Activated CD8-positive, alpha-beta memory T cell treated with anti-CD3 and anti-CD28 coated beads, Interleukin-2, amount 50 U/mL, for 4 hours (primary cell): ENCODE results near the gene CNNM1.

ENCODE experiments used
- DNase-seq: peaks from one replicate; pipeline ENCODE4 v3.0.0-alpha.2; 2020

The CNNM1 gene

DNA sequence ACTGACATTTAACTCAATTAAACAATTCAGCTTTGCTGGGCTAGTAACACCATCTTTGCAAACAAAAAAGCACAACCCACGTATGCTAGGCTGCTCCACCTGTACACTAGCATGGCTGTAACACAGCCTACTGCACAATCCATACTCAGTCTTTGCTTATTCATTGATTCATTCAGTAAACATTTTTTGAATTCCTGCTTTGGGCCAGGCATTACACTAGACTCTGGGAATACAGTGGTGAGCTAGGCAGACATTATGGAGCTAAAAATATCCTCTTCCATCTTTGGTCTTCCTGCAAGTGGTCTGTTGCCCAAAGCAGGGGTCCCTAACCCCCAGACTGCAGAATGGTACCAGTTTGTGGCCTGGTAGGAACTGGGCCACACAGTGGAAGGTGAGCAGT lies 9.9 kb downstream of the CNNM1 start:
- DNase-seq: no peak

DNA sequence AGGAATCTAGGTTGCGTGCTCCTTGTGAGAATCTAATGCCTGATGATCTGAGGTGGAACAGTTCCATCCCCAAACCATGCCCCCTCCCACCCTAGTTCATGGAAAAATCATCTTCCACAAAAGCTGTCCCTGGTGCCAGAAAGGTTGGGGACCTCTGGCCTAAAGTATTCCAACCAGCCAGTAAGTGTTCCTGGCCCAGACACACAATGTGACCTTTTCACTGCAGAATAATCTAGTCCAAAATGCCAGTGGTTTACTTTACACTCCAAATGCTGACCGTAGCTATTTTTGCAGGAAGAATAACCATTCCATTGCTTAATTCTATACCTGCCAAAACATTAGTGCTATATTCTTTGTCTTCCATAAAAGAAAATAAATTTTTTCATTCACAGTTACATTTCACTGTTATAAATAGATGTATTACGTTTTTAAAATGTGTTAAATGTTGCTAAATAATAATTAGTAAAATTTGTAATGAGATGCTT lies 10.4 kb downstream of the CNNM1 start:
- no peak for DNase-seq

DNA sequence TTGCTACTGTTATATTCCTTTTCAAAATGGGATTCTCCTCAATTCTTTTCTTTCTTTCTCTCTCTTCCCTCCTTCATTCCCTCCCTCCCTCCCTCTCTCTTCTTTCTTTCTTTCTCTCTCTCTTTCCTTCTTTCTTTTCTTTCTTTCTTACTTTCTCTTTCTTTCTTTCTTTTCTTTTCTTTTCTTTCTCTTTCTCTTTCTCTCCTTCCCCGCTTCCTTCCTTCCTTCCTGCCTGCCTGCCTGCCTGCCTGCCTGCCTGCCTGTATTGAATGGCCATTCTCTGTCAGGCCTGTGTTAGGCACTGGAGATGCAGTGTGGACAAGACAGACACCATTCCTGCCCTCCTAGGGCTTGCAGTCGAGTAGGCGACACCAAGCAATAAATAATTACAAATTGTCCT lies 11.5 kb downstream of the CNNM1 start:
- DNase-seq: no peak

DNA sequence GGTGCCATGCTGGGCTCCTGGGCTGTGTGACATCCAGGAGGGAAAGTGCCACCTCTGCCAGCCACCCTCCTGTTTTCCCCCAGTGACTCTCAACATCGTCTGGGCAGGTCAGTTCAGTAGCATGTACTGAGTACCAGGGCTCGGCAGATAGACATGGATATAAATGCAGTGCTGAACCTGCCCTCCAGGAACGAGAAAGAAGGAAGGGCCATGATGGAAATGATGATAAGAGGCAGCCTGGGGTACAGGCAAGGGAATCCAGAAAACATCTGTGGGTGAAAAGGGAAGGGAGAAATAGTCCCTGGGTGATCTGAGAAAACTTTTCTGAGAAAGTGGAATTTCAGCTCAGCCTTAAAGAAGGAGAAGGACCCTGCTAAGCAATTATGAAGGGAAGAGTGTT lies 12.1 kb downstream of the CNNM1 start:
- DNase-seq: no peak

DNA sequence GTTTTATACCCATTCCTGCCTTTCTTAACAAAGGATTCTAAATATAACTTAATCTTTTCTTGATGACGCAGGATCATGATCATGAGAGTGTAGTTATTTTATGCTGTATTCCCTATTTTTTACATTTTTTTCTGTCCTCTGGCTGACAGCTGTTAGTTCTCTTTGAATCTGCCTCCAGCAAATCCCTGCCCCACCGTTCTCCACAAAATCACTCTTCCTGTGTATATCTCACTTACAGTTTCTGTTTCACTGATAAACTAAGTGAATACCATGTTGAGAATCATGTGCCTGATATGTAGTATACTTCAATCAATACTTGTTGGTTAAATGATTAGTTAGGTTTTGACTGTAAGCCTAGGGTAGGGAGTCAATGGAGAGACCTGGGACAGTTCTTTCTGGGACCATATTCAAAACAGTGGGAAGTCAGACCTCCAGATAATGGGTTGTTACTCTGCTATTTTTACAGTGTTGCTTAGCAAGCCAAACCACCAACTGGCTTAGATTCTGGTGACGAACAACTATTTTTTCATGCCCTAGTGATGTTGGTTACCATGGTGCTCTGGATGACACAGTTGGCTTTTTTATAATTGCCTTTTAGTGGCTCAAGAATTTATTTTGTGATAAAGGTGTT lies 12.8 kb downstream of the CNNM1 start:
- DNase-seq: no peak

DNA sequence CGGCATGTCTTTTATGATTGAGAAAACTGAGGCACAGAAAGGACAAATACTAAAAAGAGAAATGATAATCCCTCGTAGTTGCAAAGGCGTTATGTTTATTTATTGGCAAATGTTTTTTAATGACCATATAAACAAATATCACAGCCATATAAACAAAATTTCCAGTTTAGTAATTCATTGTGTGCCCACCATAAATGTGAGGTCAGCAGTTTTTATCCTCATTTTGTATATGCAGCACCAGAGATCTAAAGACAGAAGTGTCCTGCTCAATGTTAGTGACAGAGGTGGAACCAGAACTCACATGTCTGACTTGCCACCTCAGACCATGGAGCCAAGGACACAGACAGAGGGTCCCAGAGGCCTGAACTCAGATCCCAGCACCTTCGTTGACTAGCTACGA lies 14.1 kb downstream of the CNNM1 start:
- no peak for DNase-seq

DNA sequence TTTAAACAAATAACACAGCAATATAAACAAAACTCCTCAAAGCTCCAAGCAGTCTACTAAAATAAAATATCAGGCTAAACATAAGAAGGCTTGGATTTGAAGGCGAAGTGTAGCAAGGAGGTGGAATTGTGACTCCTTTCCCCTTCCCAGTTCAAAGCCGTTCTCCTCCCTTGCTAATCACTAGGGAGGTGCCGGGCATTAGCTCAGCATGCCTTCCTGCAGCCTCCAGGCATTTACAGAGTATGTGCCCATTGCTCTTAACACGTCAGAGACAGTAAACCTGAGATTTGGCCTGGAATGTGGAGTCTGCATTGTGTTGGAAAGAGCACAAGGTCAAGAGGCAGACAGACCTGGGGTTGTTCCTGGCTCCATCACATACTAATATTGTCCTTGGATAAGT lies 15.6 kb downstream of the CNNM1 start:
- no peak for DNase-seq

DNA sequence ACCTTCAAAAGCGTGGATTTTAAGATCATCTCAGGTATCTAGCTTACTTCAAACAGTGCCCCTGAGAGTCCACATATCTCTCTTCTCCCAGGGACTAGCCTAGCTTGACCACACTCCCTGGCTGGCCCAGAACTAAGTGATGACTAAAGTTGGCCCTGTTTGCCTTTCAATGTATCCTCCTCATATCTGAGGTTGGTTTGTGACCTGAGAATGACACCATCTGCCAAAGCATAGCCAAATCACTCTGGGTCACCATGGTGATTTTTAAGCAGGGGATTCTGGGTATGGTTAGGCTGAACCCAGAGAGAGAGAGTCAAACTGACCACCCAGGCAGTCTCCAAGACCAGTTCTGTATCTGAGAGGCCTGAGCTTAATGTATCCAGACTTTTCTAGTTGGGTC lies 16.2 kb downstream of the CNNM1 start:
- no peak for DNase-seq

DNA sequence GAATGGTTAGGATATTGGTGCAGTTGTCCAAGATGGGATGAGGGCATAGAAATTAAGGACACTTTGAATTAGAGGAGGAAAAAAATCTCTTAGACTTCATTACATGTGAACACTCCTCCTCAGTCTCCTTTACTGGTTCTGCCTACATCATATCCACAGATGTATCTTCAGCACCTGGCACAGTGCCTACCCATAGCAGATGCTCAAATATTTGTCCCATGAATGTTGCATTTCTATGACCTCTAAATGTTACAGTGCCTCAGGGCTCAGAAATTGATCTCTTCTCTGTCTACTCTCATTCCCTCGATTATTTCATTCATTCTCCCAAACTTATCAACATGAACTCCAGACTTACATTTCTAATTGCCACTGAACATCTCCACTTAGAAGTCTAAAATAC lies 17.1 kb downstream of the CNNM1 start:
- no peak for DNase-seq

DNA sequence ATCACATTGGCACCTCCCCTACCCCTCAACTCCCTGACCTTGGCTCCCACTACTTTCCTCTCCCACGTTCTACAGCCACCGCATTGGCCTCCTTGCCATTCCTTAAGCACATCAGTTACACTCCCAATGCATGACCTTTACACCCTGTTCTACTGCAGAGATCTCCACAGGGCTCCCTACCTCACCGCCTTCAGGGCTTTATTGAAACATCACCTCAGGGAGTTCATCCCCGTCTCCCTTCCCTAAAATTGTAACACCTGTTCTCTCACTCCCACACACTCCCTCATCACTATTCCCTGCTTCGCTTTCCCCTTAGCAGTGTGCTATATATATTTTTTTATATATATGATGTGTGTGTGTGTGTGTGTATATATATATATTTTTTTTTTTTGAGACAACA lies 18.5 kb downstream of the CNNM1 start:
- DNase-seq: no peak

DNA sequence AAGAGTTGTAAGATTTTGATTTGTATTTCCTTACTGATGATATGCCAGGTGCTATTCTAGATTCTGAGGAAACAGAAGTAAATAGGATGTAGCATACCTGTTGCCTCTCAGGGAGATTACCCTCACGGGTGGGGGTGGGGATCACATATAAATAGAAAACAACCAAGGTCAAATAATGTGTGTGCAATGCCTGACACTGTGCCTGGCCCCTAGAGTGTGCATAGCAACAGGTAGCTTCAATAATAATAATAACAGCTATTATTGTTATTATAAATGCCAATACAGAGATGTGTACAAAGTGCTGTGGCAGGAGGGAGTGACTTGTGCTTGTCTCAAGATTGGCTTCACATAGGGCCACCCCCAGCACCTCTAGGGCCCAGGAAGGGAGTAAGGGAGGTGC lies 24.0 kb downstream of the CNNM1 start:
- no peak for DNase-seq

DNA sequence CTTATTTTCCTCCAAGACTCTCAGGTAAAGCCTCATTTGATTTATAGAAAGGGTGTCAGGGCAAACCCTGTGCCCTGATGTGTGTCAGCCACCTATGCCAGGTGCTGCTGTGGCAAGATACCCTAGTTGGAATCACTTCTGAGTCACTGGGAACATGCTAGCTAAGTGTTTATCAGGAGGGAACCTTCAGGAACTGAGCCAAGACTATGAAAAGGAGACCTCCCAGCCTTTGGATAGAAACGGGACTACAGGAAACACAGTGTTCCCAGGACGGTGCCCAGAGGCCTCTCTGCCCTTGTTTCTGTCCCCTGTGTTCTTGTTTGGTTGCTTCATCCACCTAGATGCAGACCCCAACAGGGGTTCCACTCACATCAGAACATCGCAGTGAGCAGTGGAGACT lies 28.5 kb downstream of the CNNM1 start:
- no peak for DNase-seq

DNA sequence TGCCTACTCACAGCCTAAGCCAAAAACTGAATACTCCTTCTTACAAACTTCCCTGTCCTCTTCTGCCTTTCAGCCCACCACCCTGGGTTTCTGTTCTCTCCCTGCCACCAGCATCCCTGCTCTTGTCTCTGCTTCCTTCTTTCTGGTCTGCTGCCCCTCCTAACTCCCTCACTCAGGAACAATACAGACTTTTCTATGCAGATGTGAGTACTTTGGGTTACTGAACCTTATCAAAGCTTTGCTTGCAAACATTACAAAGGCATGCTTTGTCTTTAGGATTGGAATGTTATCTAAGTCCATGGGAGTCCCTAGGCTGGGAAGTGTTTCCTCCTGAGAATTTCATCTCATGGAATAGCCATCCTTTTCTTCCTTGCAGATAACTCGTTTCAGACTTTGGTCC lies 28.9 kb downstream of the CNNM1 start:
- DNase-seq: no peak

DNA sequence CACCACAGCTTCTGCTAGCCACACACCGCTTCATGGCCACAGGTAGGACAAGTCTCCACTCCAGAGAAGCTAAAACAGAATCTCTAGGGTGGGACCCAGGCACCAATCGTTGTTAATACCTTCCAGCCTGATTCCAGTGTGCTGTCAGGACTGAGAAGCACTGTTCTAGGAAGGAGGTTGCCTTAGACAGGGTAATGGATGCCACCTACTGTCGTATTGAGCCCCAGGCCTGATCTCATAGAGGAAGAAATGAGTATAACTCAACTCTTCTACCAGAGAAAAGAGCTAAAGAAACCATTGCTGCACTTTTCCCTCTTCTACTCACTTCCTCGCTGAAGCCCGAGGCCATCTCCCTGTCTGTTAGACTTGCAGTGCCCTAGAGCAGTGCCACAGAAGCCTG lies 31.8 kb downstream of the CNNM1 start:
- DNase-seq: no peak

DNA sequence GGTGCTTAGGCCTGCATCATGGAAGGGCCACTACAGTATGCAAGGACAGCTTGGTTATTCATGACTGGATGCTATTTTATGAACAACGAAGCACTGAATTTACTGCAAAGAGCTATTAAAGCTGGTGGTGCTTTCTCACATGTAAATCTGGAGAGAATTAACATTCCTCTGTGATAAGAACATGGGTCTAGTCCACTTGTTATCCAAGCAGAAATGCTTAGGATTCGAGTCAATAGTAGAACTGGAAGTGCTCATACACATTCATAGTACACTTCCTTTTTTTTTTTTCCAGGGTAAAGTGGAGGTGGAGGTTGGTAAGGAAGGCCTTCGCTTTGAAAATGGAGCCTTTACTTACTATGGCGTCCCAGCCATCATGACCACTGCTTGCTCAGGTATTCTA lies 35.0 kb downstream of the CNNM1 start:
- no peak for DNase-seq

DNA sequence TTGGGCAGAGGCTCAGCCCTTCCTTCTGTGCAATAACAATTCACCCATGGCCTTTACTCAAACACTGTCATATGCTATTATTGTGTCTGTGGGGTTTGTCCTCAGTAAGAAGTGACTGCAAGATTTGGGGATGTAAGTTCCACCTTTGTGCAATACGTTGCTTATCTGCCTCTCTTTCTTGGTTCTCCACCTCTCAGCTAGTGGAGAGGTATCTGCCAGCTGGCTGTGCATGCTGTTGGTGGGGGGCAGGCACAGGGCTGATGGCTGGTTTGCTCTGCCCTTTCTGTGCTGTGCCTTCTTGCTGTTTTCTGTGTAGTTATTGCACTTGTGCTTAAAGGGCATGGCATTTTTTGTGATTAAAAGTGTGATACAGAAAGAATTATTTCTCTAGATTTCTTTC lies 36.2 kb downstream of the CNNM1 start:
- no peak for DNase-seq

DNA sequence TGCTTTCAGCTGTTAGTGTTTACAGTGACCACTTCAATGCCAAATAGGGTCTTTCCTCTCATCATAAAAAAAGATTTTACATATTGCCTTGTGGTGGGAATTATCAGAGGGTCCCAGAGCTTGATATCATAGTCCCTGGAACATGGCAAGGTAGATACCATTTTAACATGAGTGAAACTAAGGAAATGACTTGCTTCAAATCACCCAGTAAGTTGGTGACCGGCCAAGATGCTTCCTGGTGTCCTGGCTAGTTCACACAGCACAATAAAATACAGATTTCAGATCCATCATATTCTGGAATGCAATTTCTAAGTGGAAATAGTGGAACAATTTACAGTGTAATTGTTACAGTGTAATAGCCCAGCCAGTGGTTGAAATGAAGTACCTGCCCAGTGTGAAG lies 36.6 kb downstream of the CNNM1 start:
- no peak for DNase-seq

DNA sequence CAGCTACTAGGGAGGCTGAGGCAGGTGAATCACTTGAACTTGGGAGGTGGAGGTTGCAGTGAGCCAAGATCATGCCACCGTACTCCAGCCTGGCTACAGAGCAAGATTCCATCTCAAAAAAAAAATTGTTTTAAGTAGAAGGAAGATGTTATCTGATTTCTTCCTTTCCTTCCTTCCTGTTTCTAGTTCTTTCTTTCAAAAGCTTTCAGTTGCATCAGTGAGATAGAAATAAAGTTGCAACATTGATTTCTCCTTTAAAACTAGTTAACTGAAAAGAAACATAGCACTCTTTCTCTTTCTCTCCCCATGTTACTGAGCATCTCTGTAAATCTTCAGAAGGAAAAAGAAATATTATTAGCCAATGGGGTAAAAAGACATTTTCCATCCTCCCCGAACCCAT lies 37.5 kb downstream of the CNNM1 start:
- DNase-seq: no peak

DNA sequence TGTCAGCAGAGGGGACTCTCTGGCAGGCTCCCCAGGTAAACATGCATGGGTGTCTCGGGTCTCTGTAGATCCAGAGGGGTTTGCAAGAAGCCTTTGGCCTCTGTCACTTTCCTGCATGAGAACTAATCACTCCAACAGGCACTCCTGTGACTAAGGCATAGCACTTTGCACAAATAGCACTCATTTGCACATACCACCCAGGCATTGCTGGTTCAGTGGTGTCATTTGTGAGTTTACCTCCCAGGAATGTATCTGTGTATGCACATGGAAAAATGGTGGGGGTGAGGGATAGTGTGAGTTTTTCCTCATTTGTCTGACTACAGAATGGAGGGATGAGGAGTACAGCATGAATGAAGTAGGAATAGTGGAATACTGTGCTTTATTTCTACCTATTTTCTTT lies 39.5 kb downstream of the CNNM1 start:
- DNase-seq: no peak

DNA sequence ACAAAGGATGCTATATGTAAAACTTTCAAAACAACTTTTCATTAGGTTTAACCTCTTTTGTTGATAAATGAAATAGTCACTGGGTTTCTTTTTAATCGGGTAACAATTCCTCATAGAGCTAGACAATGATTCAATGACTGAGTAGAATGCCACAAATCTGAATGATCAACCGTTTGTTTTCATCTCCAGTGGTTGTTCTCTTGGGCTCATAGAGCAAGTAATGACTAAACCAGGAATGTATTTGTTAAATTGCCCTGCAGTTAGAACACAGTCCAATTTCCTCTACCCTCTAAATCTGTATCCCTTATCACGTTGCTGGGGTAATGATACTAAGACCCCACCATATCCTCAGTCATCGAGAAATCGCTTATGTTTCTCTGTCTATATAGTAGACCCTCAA lies 40.0 kb downstream of the CNNM1 start:
- no peak for DNase-seq

DNA sequence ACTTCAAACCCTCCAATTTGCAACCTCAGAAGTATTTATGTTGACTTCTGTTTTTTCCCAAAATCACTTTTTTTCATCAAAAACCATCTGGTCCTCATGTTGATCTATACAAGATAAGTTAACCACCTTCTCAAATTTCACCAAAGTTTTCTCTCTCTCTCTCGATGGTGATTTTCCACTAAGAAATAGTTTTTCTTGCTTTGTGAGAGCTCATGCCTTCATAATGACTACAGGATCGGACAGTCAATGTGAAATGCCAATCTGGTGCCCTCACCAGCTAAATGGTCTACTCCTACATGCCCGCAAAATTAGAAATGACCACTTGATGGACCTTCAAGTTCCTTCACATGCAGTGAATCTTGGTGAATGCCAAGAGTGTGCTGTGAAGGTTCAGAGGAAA lies 40.4 kb downstream of the CNNM1 start:
- no peak for DNase-seq

DNA sequence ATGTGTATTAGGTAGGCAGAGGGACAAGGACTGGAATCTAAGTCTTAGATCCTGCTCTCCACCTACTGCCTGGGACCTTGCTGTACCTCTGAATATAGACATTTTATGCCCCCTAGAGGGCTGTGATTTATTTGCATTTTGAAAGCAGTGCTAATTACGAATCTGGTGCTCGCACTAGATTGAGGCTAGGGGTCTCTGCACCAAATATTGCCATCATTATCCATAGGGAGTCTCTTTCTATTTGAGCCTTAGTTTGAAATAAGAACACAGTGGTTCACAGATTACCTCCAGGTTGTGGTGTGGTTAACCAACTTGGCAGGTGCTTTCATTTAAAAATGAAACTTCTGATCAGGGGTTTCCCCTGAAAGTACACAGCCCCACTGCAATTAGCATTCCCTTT lies 41.8 kb downstream of the CNNM1 start:
- no peak for DNase-seq

DNA sequence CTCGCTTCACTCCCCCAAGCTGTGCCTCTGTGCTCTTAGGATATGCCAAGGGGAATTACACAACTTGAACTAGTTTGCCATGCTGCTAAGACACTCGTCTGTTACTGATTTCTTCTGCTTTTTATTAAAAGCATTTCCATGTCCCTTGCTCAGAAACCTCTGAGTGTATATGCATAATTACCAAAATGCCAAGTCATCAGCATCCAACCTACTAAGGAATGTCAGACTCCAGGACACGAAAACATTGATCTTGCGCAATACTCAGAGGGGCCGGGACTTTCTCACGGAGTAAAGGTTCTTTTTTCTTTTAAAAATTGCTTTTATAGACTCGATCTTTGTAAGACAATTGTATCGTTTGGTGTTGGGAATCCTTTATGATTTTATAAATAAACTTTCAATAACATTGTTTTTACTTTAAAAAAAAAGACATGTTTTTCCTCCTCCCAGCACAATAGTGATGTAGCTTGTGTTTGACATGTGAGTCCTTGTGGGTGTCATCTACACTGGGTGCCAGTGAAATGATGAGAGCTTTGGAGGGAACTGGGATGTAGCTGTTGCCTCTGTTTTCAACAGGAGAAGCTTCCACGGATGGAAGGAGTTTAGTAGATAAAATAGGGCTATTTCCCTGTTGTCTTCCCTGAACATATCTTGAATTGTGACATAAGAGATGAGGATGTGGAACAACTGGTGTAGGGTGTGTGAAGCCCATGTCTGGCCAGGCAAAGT lies 43.6 kb downstream of the CNNM1 start:
- no peak for DNase-seq

DNA sequence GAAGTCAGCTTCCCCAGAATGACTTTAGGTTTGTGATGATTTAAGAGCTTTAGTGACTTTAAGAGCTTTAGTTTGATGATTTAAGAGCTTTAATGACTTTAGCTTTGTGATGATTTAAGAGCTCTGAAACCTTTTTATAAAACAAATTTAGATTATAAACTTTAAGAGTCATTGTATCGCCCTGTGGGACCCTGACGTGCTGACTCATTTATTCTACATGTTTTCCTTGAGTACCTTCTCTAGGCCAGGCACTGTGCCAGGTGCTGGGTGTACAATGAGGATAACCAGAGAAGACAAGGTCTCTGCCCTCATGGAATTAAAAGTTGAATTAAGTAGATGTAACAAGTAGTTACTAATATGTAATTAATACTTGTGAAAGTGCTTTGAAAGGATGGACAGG lies 45.4 kb downstream of the CNNM1 start:
- no peak for DNase-seq

DNA sequence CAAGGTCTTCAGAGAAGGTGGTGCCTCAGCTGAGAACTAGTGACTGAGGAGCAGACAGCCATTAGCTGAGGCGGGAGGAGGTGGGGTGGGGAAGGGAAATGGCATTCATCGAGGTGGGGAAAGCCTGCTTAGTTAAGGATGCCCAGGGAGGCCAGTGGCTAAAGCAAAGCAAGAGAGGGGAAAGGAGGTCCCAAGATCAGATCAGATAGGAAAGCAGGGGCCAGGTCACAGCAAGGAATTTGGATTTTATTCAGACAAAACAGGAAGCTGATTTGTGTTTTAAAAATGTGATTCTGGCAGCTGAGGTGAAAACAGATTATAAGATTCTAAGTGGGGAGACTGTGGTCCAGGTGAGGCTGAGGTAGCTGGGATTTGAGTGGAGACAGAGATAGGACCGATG lies 45.8 kb downstream of the CNNM1 start:
- DNase-seq: no peak
